SK-N-SH (cell line): ENCODE measurements around the gene CACNA1E.

ENCODE experiments used
- GABPA ChIP-seq: IDR thresholded peaks from 2 replicates; pipeline ENCODE4 v1.4.0; 2012; ENCODE audit warnings: low read depth, mild to moderate bottlenecking
- GATA2 ChIP-seq: sonication (generic); formaldehyde crosslinking; IDR thresholded peaks from 2 replicates; pipeline ENCODE4 v1.5.0; 2020; ENCODE audit warnings: mild to moderate bottlenecking, missing genetic modification reagents
- IRF3 ChIP-seq: fragments of 150-350 bp; IDR thresholded peaks from 2 replicates; pipeline ENCODE4 v1.6.1; 2016; ENCODE audit warnings: mild to moderate bottlenecking, low read depth, low read length
- MXI1 ChIP-seq: IDR thresholded peaks from 2 replicates; pipeline ENCODE4 v1.6.1; 2012; ENCODE audit warnings: mild to moderate bottlenecking, low read depth, low read length, improper control_type of control experiment
- POLR2AphosphoS5 ChIP-seq: IDR thresholded peaks from 2 replicates; pipeline ENCODE4 v1.6.1; 2012; ENCODE audit warnings: low read depth, low read length
- RFX5 ChIP-seq: IDR thresholded peaks from 2 replicates; pipeline ENCODE4 v1.6.1; 2012; ENCODE audit warnings: mild to moderate bottlenecking, improper control_type of control experiment, low read length
- SIN3A ChIP-seq: IDR thresholded peaks from 2 replicates; pipeline ENCODE4 v1.6.1; 2012; ENCODE audit warnings: low read depth, mild to moderate bottlenecking, low read length, moderate library complexity, borderline replicate concordance
- TEAD4 ChIP-seq: IDR thresholded peaks from 2 replicates; pipeline ENCODE4 v1.4.0; 2012; ENCODE audit warnings: mild to moderate bottlenecking, borderline replicate concordance; ENCODE audit not compliant: insufficient read depth
- YY1 ChIP-seq: IDR thresholded peaks from 2 replicates; pipeline ENCODE4 v1.4.0; 2012; ENCODE audit warnings: low read depth, mild to moderate bottlenecking
- TF ChIP-seq, protein P1 (sequence below): fragments of 200-600 bp; sonication (generic); IDR thresholded peaks from 2 replicates; pipeline ENCODE4 v1.6.1; 2017; ENCODE audit warnings: antibody characterized with exemption, mild to moderate bottlenecking, moderate library complexity
- TF ChIP-seq, protein P2 (sequence below): IDR thresholded peaks from 2 replicates; pipeline ENCODE4 v1.6.1; 2012; ENCODE audit warnings: mild to moderate bottlenecking, low read depth, low read length, moderate library complexity
- TF ChIP-seq, protein P3 (sequence below): IDR thresholded peaks from 2 replicates; pipeline ENCODE4 v1.4.0; 2012; ENCODE audit warnings: low read depth

DNA sequence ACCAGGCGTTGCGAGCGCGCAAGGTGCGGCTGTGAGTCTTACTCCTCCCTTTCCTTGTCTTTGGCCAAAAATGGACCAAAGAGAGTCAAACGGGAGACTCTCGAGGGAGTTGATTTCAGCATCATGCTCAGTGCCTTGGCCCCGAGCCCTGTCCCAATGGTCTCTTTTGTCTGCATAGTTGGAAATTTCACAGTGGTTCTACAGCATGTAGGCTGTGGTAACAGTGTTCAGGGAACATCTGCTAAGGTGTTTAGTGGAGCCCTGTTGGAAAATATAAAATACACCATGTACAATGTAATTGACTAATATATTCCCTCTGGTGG, 2.7 kb downstream of the CACNA1E start:
- no peak for TF ChIP-seq SIN3A
- TF ChIP-seq, protein P1, sequence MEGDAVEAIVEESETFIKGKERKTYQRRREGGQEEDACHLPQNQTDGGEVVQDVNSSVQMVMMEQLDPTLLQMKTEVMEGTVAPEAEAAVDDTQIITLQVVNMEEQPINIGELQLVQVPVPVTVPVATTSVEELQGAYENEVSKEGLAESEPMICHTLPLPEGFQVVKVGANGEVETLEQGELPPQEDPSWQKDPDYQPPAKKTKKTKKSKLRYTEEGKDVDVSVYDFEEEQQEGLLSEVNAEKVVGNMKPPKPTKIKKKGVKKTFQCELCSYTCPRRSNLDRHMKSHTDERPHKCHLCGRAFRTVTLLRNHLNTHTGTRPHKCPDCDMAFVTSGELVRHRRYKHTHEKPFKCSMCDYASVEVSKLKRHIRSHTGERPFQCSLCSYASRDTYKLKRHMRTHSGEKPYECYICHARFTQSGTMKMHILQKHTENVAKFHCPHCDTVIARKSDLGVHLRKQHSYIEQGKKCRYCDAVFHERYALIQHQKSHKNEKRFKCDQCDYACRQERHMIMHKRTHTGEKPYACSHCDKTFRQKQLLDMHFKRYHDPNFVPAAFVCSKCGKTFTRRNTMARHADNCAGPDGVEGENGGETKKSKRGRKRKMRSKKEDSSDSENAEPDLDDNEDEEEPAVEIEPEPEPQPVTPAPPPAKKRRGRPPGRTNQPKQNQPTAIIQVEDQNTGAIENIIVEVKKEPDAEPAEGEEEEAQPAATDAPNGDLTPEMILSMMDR, result no peak
- TF ChIP-seq GATA2, result no peak
- no peak for TF ChIP-seq TEAD4
- TF ChIP-seq, protein P2, sequence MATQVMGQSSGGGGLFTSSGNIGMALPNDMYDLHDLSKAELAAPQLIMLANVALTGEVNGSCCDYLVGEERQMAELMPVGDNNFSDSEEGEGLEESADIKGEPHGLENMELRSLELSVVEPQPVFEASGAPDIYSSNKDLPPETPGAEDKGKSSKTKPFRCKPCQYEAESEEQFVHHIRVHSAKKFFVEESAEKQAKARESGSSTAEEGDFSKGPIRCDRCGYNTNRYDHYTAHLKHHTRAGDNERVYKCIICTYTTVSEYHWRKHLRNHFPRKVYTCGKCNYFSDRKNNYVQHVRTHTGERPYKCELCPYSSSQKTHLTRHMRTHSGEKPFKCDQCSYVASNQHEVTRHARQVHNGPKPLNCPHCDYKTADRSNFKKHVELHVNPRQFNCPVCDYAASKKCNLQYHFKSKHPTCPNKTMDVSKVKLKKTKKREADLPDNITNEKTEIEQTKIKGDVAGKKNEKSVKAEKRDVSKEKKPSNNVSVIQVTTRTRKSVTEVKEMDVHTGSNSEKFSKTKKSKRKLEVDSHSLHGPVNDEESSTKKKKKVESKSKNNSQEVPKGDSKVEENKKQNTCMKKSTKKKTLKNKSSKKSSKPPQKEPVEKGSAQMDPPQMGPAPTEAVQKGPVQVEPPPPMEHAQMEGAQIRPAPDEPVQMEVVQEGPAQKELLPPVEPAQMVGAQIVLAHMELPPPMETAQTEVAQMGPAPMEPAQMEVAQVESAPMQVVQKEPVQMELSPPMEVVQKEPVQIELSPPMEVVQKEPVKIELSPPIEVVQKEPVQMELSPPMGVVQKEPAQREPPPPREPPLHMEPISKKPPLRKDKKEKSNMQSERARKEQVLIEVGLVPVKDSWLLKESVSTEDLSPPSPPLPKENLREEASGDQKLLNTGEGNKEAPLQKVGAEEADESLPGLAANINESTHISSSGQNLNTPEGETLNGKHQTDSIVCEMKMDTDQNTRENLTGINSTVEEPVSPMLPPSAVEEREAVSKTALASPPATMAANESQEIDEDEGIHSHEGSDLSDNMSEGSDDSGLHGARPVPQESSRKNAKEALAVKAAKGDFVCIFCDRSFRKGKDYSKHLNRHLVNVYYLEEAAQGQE, result no peak
- no peak for TF ChIP-seq RFX5
- no peak for TF ChIP-seq IRF3
- TF ChIP-seq YY1, result no peak
- no peak for TF ChIP-seq POLR2AphosphoS5
- TF ChIP-seq, protein P3, sequence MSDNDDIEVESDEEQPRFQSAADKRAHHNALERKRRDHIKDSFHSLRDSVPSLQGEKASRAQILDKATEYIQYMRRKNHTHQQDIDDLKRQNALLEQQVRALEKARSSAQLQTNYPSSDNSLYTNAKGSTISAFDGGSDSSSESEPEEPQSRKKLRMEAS, result no peak
- no peak for TF ChIP-seq MXI1
- no peak for TF ChIP-seq GABPA
